ENCODE data around the gene CDKN3.
A peak's percentile ranks its signal among the peaks of the same experiment; 100 is the strongest.

The CDKN3 gene

GRCh38 chr14:54396493-54397335, at the start of gene CDKN3:
TSS of gene CDKN3 (plus strand) at chr14:54397007. CDS start at chr14:54397069, 62 bp downstream.
- Histone ChIP-seq H3K4me3 (peak within 1 kb of the TSS; percentile 56 to 83 (median 76)), H3K27ac (peak within 1 kb of the TSS in 12 of 21 experiments; percentile 11 to 73 (median 56))

- Histone ChIP-seq H3K27ac (no peak overlapping the region), H3K4me3 (no peak overlapping the region)
These were observed 49.8 kb upstream of the CDKN3 start for GRCh38 chr14:54347044-54347443.

GRCh38 chr14:54348001-54348611, 48.7 kb upstream of the CDKN3 start:
- H3K27ac ChIP-seq: peak overlapping the region in 2 of 21 experiments; percentile 7 to 23

GRCh38 chr14:54348923-54349620, 47.7 kb upstream of the CDKN3 start:
- no peak overlapping the region for H3K4me3 ChIP-seq
- peak overlapping the region in 7 of 21 experiments; percentile 1 to 82 (median 26) for H3K27ac ChIP-seq

More at GRCh38 chr14:54348001-54348611, 48.7 kb upstream of the CDKN3 start:
- H3K4me3 ChIP-seq: no peak overlapping the region

- Histone ChIP-seq H3K4me3 (no peak overlapping the region), H3K27ac (peak overlapping the region in 6 of 21 experiments; percentile 1 to 82 (median 24))
These were observed 47.1 kb upstream of the CDKN3 start for GRCh38 chr14:54349713-54350112.

GRCh38 chr14:54350203-54350602, 46.6 kb upstream of the CDKN3 start:
- H3K27ac ChIP-seq: peak overlapping the region in 2 of 21 experiments; percentile 14 to 82
- no peak overlapping the region for H3K4me3 ChIP-seq

- peak overlapping the region in 1 of 21 experiments; percentile 2 for H3K27ac ChIP-seq
- no peak overlapping the region for H3K4me3 ChIP-seq
These were observed 43.5 kb upstream of the CDKN3 start for GRCh38 chr14:54353266-54353665.

GRCh38 chr14:54353694-54354093, 43.1 kb upstream of the CDKN3 start:
- Histone ChIP-seq H3K27ac (peak overlapping the region in 1 of 21 experiments; percentile 2), H3K4me3 (no peak overlapping the region)

- H3K4me3 ChIP-seq: no peak overlapping the region
- H3K27ac ChIP-seq: no peak overlapping the region
These were observed 42.7 kb upstream of the CDKN3 start for GRCh38 chr14:54354096-54354495.

GRCh38 chr14:54354968-54355641, 41.7 kb upstream of the CDKN3 start:
- Histone ChIP-seq H3K4me3 (no peak overlapping the region), H3K27ac (no peak overlapping the region)

GRCh38 chr14:54355698-54356097, 41.1 kb upstream of the CDKN3 start:
- H3K27ac ChIP-seq: no peak overlapping the region
- no peak overlapping the region for H3K4me3 ChIP-seq

- no peak overlapping the region for H3K27ac ChIP-seq
- H3K4me3 ChIP-seq: no peak overlapping the region
These were observed 40.6 kb upstream of the CDKN3 start for GRCh38 chr14:54356172-54356571.

- no peak overlapping the region for H3K27ac ChIP-seq
These were observed 36.1 kb upstream of the CDKN3 start for GRCh38 chr14:54360667-54361066.

GRCh38 chr14:54362089-54362504, 34.7 kb upstream of the CDKN3 start:
- H3K4me3 ChIP-seq: no peak overlapping the region
- no peak overlapping the region for H3K27ac ChIP-seq

More at GRCh38 chr14:54360667-54361066, 36.1 kb upstream of the CDKN3 start:
- no peak overlapping the region for H3K4me3 ChIP-seq

- no peak overlapping the region for H3K27ac ChIP-seq
These were observed 33.9 kb upstream of the CDKN3 start for GRCh38 chr14:54362759-54363437.

GRCh38 chr14:54364555-54365415, 32.0 kb upstream of the CDKN3 start:
- Histone ChIP-seq H3K27ac (peak overlapping the region in 15 of 21 experiments; percentile 18 to 87 (median 64)), H3K4me3 (no peak overlapping the region)

More at GRCh38 chr14:54362759-54363437, 33.9 kb upstream of the CDKN3 start:
- no peak overlapping the region for H3K4me3 ChIP-seq

- peak overlapping the region in 10 of 21 experiments; percentile 7 to 88 (median 62) for H3K27ac ChIP-seq
- H3K4me3 ChIP-seq: no peak overlapping the region
These were observed 29.8 kb upstream of the CDKN3 start for GRCh38 chr14:54366736-54367735.
